Psoas muscle (tissue), 8 donors: ENCODE results near the gene SMTNL2. TPM values are rescaled to one million over a fixed set of nuclear protein-coding genes. Genes with fewer than 3 reads are reported as not detected.

ENCODE experiments used
- ATAC-seq, 4 donors: fragments of 200-7000 bp; cut with Tn5 transposase; one replicate each; pipeline ENCODE4 v1.9.1; 2020; ENCODE audit warnings: moderate library complexity in 3 of 4, mild to moderate bottlenecking in 2 of 4
- DNase-seq, 2 donors: peaks; one replicate each; pipeline ENCODE4 v3.0.0-alpha.2; 2020
- H3K27ac ChIP-seq: fragments of 200-600 bp; one replicate; pipeline ENCODE4 v1.8.0; 2022
- H3K27me3 ChIP-seq, 3 donors: fragments of 200-600 bp in 1 of 3; one replicate each; pipeline versions ENCODE4 v1.6.1 to v1.8.0; 2013 to 2022; ENCODE audit warnings: low read length in 2 of 3, mild to moderate bottlenecking in 2 of 3, moderate library complexity in 1 of 3; ENCODE audit not compliant: insufficient read depth in 3 of 3
- H3K36me3 ChIP-seq, 2 donors: fragments of 200-600 bp in 1 of 2; one replicate each; pipeline versions ENCODE4 v1.6.1 to v1.8.0; 2013 to 2022; ENCODE audit warnings: low read depth in 1 of 2, mild to moderate bottlenecking in 1 of 2, moderate library complexity in 1 of 2; ENCODE audit not compliant: insufficient read depth in 1 of 2
- H3K4me1 ChIP-seq: fragments of 200-600 bp; one replicate; pipeline ENCODE4 v1.8.0; 2022
- H3K4me3 ChIP-seq: fragments of 200-600 bp; one replicate; pipeline ENCODE4 v1.8.0; 2022; ENCODE audit warnings: mild to moderate bottlenecking
- H3K9me3 ChIP-seq: fragments of 200-600 bp; one replicate; pipeline ENCODE4 v1.8.0; 2022
- CTCF ChIP-seq: fragments of 200-600 bp; IDR thresholded peaks from one replicate; pipeline ENCODE4 v1.8.0; 2022; ENCODE audit warnings: antibody characterized with exemption
- WGBS, 3 donors: extraction: QIAGEN DNeasy Blood & Tissue Kit; methylation state at CpG; one replicate each; pipeline versions ENCODE4 v1.1.6 to v1.1.7; 2013; 5-methylcytosine and 5-hydroxymethylcytosine counted together
- intact Hi-C, 2 donors: fragments of 100-400 bp; cut with DNase I; formaldehyde crosslinking; loops; one replicate each; pipeline versions ENCODE4 v1.11.0 to v1.14.2; 2022
- polyA plus RNA-seq, 3 donors: library from polyadenylated mRNA; stranded (reverse); fragments of 200-250 nt; gene quantifications; one replicate each; pipeline ENCODE4 v1.2.3, GENCODE V29; 2013
- total RNA-seq, 4 donors: library from RNA; stranded (reverse); fragmentation: NEBNext Ultra II Directional in 2 of 4; extraction: Animal tissue kit (Norgen Biotek cat#: 25700) in 2 of 4; gene quantifications; one replicate each; pipeline versions ENCODE4 v1.2.1 to v1.2.4, GENCODE V29; 2021 to 2023
- donor health status: healthy with polysubstance abuse.
- donor health status: DM: no; HTN: no; CAD: no; lungs with moderate emphysema.
- donor health status: Bipolar disorder and iron deficiency.
- donor health status: healthy.
- donor health status: DM: yes; HTN: yes; CAD: no.
- donor health status: DM: no; HTN: no; CAD: no.
- donor health status: DM: no; HTN: no; CAD: no.
- donor health status: DM: yes; HTN: yes; CAD: no.

The SMTNL2 gene
- total and polyA plus RNA-seq, 7 donors: 20.7 to 524 (median 318) TPM

- H3K4me1 ChIP-seq: peaks cover 25% of the 10 kb centered on the region
- intact Hi-C loops: loop anchor here (5.0 kb wide), 2 partner anchors 32 to 37 kb away; no protein-coding TSS in a partner anchor
Observed at GRCh38 chr17:4584917-4585637, 748 bp downstream of the SMTNL2 start.

GRCh38 chr17:4585638-4585994 lies 1.3 kb downstream of the SMTNL2 start:
- Histone ChIP-seq H3K4me1 (peaks cover 27% of the 10 kb centered on the region), H3K27me3 (no peaks in the 10 kb centered on the region), H3K4me3 (peak overlapping the region; percentile 81), H3K36me3 (peaks cover 0 to 10% of the 10 kb centered on the region in 2 donors), H3K27ac (peak overlapping the region; percentile 99), H3K9me3 (no peaks in the 10 kb centered on the region)
- intact Hi-C loops: no loop called here
- 23 to 41% (median 26%) methylated on average over 7 of the region's 7 CpGs for WGBS, 3 donors
- TF ChIP-seq CTCF: no peak
- DNase-seq (peak; percentile 54 to 87), ATAC-seq (peak; percentile 44 to 61 (median 54))

More at GRCh38 chr17:4584917-4585637, 748 bp downstream of the SMTNL2 start:
- H3K4me3 ChIP-seq: peak overlapping the region; percentile 81
- no peaks in the 10 kb centered on the region for H3K27me3 ChIP-seq
- peak; percentile 2 to 4 (median 4) for ATAC-seq
- H3K9me3 ChIP-seq: no peaks in the 10 kb centered on the region
- DNase-seq: peak in 1 of 2 donors; percentile 71
- H3K36me3 ChIP-seq: peaks cover 0 to 10% of the 10 kb centered on the region in 2 donors
- TF ChIP-seq CTCF: no peak
- peak overlapping the region; percentile 99 for H3K27ac ChIP-seq
- WGBS, 3 donors: 7 to 12% (median 9%) methylated on average over 44 to 57 of the region's 57 CpGs

GRCh38 chr17:4586043-4586442 lies 1.7 kb downstream of the SMTNL2 start:
- H3K4me3 ChIP-seq: peak overlapping the region; percentile 81
- no peak for TF ChIP-seq CTCF
- peaks cover 0 to 10% of the 10 kb centered on the region in 2 donors for H3K36me3 ChIP-seq
- no peaks in the 10 kb centered on the region for H3K27me3 ChIP-seq
- no peaks in the 10 kb centered on the region for H3K9me3 ChIP-seq
- WGBS, 3 donors: 28 to 46% (median 33%) methylated on average over 9 of the region's 9 CpGs
- intact Hi-C loops: loop anchor here in 1 of 2 donors (2.0 kb wide), 1 partner anchor 15 kb away; no protein-coding TSS in a partner anchor
- DNase-seq (peak in 1 of 2 donors; percentile 70), ATAC-seq (peak; percentile 18 to 69 (median 60))
- H3K27ac ChIP-seq: peak overlapping the region; percentile 99
- H3K4me1 ChIP-seq: peaks cover 31% of the 10 kb centered on the region

- intact Hi-C loops: loop anchor here in 1 of 2 donors (2.0 kb wide), 1 partner anchor 14 kb away; no protein-coding TSS in a partner anchor
- Histone ChIP-seq H3K27me3 (no peaks in the 10 kb centered on the region), H3K36me3 (peaks cover 0 to 11% of the 10 kb centered on the region in 2 donors), H3K4me1 (peaks cover 43% of the 10 kb centered on the region), H3K27ac (peak overlapping the region; percentile 99), H3K4me3 (peak overlapping the region; percentile 81), H3K9me3 (no peaks in the 10 kb centered on the region)
- DNase-seq (peak in 1 of 2 donors; percentile 68), ATAC-seq (peak in 2 of 4 donors; percentile 4 to 5)
- WGBS, 3 donors: 38 to 69% (median 56%) methylated on average over 7 of the region's 7 CpGs
- TF ChIP-seq CTCF: no peak
Observed at GRCh38 chr17:4587195-4587594, 2.9 kb downstream of the SMTNL2 start.
